Hepatic stellate cell (primary cell): Measurements from ENCODE around the gene GPRASP2.
"Not testable (repeated sequence)": the region's sequence is repeated elsewhere in the genome, so short reads cannot be mapped to it uniquely, and the experiment has no call there.

Experiments
- DNase-seq: peaks from one replicate; pipeline ENCODE4 v3.0.0; 2011; ENCODE audit warnings: low spot score

The GPRASP2 gene

GRCh38 chrX:102712216-102712966, at the start of gene GPRASP2:
TSS of gene GPRASP2 (plus strand) at chrX:102712448. CDS start at chrX:102714870, 2,422 bp downstream.
- no peak for DNase-seq

- DNase-seq = not testable (repeated sequence)
Observed at GRCh38 chrX:102663820-102664219, 48.4 kb upstream of the GPRASP2 start.

- DNase-seq = not testable (repeated sequence)
Observed at GRCh38 chrX:102667034-102667433, 45.2 kb upstream of the GPRASP2 start.

DNA sequence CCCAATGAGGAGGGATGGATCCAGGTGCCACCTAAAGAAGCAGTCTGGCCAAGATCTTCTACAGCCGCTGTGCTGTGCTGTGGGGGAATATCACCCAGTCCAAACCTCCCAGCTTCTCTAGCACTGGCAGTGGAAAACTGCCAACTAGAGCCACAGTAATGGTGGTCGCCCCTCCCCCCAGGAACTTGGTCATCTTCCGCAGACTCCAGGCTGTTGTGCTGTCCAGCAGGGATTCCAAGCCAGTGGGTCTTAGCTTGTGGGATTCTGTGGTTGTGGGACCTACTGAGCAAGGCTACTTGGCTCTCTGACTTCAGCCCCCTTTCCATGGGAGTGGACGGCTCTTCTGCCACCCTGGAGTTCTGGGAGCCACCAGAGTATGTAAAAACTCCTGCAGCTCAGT, 42.7 kb upstream of the GPRASP2 start:
- no peak for DNase-seq

GRCh38 chrX:102672856-102673255, 39.4 kb upstream of the GPRASP2 start:
- no peak for DNase-seq

GRCh38 chrX:102677479-102677878, 34.8 kb upstream of the GPRASP2 start:
- not testable (repeated sequence) for DNase-seq

- no peak for DNase-seq
Observed at GRCh38 chrX:102684772-102685520, 27.3 kb upstream of the GPRASP2 start.

DNA sequence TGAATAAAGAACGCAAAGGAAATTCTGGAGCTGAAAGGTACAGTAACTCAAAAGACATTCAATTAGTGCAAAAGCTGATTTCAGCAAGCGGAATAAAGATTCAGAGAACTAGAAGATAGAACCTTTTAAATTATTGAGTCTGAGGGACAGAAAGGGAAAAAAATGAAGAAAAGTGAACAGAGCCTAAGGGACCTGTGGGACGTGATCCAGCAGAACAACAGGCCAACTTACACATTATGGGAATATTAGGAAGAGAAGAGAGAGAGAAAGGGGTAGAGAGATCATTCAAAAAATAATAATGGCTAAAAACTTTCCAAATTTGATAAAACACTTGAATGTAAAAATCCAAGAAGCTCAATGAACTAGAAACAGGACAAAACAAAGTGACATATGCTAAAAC, 17.5 kb upstream of the GPRASP2 start:
- no peak for DNase-seq

DNA sequence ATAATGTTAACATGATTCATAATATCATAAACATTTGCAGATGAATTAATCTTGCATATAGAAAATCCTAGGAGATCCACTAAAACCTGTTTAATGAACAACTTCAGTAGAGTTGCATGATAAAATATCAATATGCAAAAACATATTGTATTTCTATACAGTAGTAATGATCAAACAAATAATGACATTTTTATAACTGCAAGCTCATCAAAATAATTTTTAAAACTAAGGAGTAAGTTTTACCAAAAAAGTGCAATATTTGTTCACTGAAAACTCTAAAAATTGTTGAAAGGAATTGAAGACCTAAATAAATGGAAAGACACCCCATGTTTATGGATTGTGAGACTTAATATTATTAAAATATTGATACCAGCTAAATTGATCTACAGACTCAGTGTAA, 15.9 kb upstream of the GPRASP2 start:
- no peak for DNase-seq

- DNase-seq = no peak
Observed at GRCh38 chrX:102697494-102697893, 14.8 kb upstream of the GPRASP2 start.

DNA sequence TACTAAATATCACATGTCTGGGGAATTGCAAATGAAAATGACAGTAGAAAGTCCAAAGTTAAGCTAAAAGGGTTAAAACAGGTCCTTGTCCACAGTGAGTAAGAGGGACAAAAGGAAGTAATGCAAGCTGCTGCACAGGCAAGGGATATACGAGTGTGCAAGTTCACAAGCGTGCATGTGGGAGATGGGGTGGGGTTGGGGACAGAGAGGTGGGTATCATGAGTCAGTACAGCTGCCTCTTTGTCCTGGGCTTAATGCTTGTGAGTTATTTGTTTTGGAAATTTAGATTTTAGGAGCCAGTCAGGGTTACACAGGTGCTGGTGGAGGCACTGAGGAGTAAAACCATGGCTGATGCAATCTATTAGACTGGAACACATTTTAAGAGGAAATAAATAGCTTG, 3.3 kb upstream of the GPRASP2 start:
- no peak for DNase-seq

- no peak for DNase-seq
Observed at GRCh38 chrX:102711872-102712215, 404 bp upstream of the GPRASP2 start.

GRCh38 chrX:102712981-102713625, 855 bp downstream of the GPRASP2 start:
- DNase-seq = peak; percentile 29

GRCh38 chrX:102714994-102715393, 2.7 kb downstream of the GPRASP2 start:
- DNase-seq = no peak

DNA sequence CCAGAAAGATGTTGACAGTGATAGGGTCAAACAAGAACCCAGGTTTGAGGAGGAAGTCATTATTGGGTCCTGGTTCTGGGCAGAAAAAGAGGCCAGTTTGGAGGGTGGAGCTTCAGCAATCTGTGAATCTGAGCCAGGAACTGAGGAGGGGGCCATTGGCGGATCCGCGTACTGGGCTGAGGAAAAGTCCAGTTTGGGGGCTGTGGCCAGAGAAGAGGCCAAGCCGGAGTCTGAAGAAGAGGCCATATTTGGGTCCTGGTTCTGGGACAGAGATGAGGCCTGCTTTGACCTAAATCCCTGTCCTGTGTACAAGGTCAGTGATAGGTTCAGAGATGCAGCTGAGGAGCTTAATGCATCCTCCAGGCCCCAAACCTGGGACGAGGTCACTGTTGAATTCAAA, 3.7 kb downstream of the GPRASP2 start:
- no peak for DNase-seq

DNA sequence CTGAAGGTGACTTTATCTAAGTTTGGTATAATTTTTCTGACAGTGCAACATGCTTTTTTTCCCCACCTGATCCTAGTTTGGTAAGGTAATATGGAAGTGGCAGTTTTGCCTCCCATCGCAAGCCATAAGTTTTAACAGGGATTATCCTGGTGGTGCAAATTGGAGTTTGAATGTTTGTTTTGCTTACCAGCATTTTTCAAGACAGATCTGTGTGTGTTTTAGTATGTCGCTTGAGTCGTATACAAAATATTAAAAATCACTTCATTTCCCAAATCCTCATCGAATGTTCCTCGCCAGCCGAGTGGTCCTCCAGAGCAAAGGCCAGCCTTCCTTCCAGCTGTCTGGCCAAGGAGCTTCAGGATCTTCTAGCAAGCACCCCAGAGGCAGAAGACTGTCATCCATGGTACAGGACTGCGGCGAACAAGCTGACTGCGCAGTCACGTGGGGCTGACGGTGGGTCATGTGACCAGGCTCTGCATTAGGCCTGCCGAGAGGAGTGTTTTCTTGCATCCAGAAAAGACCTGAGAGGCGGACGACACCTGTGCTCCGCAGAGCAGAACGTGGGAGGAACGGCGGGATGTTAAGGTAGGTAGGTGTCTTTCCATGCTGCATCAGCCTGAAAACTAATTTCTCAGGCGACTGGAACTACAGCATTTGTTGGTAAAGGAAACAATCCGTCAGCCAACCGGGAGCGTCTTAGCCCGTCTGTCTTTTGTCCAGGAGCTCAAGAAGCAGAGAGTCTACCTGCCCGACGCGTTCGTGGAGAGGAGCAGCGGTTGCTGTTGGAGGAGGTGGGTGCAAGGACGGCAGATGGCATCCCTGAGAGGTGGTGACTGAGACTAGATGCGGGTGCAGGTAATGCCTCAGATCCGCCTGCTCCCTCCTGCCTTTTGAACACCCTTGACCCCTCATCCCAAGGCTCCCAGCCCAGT, 8.3 kb downstream of the GPRASP2 start, which contains the start of gene GPRASP3:
Gene GPRASP3, plus strand, starts transcription at position 507 of the 932 bp plus-strand sequence. CDS start 28,253 bp downstream, outside the sequence.
- peak; percentile 71 for DNase-seq

GRCh38 chrX:102721169-102721506, 8.9 kb downstream of the GPRASP2 start:
- DNase-seq = not testable (repeated sequence)

- no peak for DNase-seq
Observed at GRCh38 chrX:102723456-102723855, 11.2 kb downstream of the GPRASP2 start.

DNA sequence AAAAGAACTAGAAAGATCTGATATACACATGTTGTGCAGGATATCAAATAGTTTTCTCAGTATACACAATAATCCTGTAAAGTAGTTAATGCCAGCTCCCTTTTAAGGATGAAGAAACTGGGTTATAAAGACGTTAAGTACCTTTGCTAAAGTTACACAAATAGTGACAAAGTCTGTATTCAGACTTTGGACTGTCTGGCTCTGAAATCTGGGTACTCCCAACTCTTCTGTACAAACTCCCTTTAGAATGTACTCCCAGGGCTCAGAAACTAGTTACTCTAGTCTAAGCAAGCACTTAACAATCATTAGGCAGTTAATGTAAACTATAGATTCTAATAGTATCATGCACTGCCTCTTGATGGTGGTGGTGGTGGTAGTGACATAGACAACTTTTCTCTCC, 15.5 kb downstream of the GPRASP2 start:
- DNase-seq = no peak

GRCh38 chrX:102728646-102729045, 16.4 kb downstream of the GPRASP2 start:
- no peak for DNase-seq

DNA sequence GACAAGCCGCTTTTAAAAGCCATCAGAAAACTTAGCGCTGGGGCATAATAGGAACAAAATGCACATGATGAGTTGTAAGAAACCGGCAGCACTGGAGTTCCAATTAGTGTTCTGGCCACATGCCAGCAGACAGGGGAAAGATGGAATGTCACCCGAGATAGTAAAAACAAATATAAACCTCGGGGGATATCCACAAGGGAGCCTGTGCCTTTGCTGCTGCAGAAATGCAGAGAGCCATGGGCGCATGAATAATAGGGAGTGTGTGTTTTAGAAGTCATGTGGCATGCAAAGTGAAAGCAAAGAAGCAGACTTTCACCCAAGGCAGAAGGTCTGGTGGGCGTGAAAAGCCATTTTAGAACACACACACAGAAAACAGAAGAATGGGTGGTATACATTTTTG, 27.4 kb downstream of the GPRASP2 start:
- DNase-seq = no peak

GRCh38 chrX:102744307-102744706, 32.1 kb downstream of the GPRASP2 start:
- DNase-seq = no peak
